Measurements from ENCODE around the gene ABLIM1. TPM values are rescaled to one million over a fixed set of nuclear protein-coding genes. Genes with fewer than 3 reads are reported as not detected.

The ABLIM1 gene
- total and polyA plus RNA-seq, 2 of the 13 experiments (the other 11 are each of a cell fraction or from before 2014, with no cell fraction given) = 59.4 to 92.7 TPM

DNA sequence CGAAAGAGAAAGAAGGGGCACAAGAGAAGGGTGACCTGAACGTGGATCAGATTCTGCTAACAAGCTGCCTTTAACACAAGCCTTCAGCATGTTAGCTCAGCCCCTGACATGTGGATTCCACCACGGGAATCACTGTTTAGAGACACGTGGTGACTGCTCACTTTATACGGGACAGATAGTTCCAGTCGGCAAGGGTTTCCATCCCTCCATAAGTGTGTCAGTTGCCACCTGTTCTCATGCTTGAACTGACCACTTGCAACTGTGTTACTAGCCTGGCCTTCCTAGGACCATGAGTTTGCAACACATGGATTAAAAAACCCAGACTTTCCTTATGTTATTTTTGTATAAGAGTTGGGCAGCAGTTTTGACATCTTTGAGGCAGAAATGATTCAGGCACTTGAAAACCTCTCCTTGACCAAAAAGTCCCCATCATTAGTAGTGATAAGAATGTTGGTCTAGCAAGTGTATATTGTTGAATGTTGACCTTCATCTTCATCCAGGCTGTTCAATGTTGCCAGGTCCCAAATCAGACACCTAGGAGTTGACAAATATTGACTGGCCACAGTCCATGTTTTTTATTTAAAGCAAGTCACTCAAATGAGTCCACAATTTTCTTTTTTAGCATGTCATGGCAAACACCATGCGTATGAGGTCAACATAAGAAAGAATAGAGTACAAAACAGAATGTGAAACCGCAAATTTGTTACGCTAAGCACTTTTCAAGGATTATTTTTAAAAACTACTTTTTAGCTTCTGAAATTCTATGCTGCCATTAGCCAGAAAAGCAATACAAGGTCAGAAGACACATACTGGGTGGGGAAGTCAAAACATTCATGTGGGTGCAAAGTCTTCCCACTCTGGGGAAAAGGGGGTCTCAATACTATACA, 101.6 kb downstream of the ABLIM1 start (continued):
- TF ChIP-seq FOXK1 (CRISPR knock-in tag; IDR thresholded peaks at IDR 0.05; ENCODE audit: borderline replicate concordance, low read depth) (peak; percentile 18; the same call in 1 of the 2 replicates), ZMYM4 (CRISPR knock-in tag; IDR thresholded peaks at IDR 0.05) (no peak; the same call in 1 of the 2 replicates), ZFP82 (CRISPR knock-in tag; IDR thresholded peaks at IDR 0.05; ENCODE audit: borderline replicate concordance) (no peak), NR2F1 (CRISPR knock-in tag; IDR thresholded peaks at IDR 0.05) (no peak), MXD4 (CRISPR knock-in tag; IDR thresholded peaks at IDR 0.05) (no peak), ZSCAN12 (CRISPR knock-in tag; IDR thresholded peaks at IDR 0.05) (no peak), ZNF746 (CRISPR knock-in tag; IDR thresholded peaks at IDR 0.05) (no peak)
- TF ChIP-seq, protein P1, sequence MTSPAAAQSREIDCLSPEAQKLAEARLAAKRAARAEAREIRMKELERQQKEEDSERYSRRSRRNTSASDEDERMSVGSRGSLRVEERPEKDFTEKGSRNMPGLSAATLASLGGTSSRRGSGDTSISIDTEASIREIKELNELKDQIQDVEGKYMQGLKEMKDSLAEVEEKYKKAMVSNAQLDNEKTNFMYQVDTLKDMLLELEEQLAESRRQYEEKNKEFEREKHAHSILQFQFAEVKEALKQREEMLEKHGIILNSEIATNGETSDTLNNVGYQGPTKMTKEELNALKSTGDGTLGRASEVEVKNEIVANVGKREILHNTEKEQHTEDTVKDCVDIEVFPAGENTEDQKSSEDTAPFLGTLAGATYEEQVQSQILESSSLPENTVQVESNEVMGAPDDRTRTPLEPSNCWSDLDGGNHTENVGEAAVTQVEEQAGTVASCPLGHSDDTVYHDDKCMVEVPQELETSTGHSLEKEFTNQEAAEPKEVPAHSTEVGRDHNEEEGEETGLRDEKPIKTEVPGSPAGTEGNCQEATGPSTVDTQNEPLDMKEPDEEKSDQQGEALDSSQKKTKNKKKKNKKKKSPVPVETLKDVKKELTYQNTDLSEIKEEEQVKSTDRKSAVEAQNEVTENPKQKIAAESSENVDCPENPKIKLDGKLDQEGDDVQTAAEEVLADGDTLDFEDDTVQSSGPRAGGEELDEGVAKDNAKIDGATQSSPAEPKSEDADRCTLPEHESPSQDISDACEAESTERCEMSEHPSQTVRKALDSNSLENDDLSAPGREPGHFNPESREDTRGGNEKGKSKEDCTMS (CRISPR knock-in tag; conservative IDR thresholded peaks at IDR 0.05) = no peak
- TF ChIP-seq, protein P2, sequence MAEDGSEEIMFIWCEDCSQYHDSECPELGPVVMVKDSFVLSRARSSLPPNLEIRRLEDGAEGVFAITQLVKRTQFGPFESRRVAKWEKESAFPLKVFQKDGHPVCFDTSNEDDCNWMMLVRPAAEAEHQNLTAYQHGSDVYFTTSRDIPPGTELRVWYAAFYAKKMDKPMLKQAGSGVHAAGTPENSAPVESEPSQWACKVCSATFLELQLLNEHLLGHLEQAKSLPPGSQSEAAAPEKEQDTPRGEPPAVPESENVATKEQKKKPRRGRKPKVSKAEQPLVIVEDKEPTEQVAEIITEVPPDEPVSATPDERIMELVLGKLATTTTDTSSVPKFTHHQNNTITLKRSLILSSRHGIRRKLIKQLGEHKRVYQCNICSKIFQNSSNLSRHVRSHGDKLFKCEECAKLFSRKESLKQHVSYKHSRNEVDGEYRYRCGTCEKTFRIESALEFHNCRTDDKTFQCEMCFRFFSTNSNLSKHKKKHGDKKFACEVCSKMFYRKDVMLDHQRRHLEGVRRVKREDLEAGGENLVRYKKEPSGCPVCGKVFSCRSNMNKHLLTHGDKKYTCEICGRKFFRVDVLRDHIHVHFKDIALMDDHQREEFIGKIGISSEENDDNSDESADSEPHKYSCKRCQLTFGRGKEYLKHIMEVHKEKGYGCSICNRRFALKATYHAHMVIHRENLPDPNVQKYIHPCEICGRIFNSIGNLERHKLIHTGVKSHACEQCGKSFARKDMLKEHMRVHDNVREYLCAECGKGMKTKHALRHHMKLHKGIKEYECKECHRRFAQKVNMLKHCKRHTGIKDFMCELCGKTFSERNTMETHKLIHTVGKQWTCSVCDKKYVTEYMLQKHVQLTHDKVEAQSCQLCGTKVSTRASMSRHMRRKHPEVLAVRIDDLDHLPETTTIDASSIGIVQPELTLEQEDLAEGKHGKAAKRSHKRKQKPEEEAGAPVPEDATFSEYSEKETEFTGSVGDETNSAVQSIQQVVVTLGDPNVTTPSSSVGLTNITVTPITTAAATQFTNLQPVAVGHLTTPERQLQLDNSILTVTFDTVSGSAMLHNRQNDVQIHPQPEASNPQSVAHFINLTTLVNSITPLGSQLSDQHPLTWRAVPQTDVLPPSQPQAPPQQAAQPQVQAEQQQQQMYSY (CRISPR knock-in tag; IDR thresholded peaks at IDR 0.05) = no peak
- TF ChIP-seq, protein P3, sequence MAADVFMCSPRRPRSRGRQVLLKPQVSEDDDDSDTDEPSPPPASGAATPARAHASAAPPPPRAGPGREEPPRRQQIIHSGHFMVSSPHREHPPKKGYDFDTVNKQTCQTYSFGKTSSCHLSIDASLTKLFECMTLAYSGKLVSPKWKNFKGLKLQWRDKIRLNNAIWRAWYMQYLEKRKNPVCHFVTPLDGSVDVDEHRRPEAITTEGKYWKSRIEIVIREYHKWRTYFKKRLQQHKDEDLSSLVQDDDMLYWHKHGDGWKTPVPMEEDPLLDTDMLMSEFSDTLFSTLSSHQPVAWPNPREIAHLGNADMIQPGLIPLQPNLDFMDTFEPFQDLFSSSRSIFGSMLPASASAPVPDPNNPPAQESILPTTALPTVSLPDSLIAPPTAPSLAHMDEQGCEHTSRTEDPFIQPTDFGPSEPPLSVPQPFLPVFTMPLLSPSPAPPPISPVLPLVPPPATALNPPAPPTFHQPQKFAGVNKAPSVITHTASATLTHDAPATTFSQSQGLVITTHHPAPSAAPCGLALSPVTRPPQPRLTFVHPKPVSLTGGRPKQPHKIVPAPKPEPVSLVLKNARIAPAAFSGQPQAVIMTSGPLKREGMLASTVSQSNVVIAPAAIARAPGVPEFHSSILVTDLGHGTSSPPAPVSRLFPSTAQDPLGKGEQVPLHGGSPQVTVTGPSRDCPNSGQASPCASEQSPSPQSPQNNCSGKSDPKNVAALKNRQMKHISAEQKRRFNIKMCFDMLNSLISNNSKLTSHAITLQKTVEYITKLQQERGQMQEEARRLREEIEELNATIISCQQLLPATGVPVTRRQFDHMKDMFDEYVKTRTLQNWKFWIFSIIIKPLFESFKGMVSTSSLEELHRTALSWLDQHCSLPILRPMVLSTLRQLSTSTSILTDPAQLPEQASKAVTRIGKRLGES (CRISPR knock-in tag; IDR thresholded peaks at IDR 0.05; ENCODE audit: borderline replicate concordance) = no peak
- TF ChIP-seq, protein P4, sequence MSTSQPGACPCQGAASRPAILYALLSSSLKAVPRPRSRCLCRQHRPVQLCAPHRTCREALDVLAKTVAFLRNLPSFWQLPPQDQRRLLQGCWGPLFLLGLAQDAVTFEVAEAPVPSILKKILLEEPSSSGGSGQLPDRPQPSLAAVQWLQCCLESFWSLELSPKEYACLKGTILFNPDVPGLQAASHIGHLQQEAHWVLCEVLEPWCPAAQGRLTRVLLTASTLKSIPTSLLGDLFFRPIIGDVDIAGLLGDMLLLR (CRISPR knock-in tag; IDR thresholded peaks at IDR 0.05) = no peak
- TF ChIP-seq, protein P5, sequence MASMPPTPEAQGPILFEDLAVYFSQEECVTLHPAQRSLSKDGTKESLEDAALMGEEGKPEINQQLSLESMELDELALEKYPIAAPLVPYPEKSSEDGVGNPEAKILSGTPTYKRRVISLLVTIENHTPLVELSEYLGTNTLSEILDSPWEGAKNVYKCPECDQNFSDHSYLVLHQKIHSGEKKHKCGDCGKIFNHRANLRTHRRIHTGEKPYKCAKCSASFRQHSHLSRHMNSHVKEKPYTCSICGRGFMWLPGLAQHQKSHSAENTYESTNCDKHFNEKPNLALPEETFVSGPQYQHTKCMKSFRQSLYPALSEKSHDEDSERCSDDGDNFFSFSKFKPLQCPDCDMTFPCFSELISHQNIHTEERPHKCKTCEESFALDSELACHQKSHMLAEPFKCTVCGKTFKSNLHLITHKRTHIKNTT (CRISPR knock-in tag; IDR thresholded peaks at IDR 0.05) = no peak
- TF ChIP-seq, protein P6, sequence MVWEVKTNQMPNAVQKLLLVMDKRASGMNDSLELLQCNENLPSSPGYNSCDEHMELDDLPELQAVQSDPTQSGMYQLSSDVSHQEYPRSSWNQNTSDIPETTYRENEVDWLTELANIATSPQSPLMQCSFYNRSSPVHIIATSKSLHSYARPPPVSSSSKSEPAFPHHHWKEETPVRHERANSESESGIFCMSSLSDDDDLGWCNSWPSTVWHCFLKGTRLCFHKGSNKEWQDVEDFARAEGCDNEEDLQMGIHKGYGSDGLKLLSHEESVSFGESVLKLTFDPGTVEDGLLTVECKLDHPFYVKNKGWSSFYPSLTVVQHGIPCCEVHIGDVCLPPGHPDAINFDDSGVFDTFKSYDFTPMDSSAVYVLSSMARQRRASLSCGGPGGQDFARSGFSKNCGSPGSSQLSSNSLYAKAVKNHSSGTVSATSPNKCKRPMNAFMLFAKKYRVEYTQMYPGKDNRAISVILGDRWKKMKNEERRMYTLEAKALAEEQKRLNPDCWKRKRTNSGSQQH (CRISPR knock-in tag; IDR thresholded peaks at IDR 0.05; ENCODE audit: low read depth) = no peak
- TF ChIP-seq, protein P7, sequence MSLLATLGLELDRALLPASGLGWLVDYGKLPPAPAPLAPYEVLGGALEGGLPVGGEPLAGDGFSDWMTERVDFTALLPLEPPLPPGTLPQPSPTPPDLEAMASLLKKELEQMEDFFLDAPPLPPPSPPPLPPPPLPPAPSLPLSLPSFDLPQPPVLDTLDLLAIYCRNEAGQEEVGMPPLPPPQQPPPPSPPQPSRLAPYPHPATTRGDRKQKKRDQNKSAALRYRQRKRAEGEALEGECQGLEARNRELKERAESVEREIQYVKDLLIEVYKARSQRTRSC (CRISPR knock-in tag; IDR thresholded peaks at IDR 0.05; ENCODE audit: low read depth) = no peak

Data from HepG2 (cell line).